Activated naive CD8-positive, alpha-beta T cell treated with anti-CD3 and anti-CD28 coated beads, Interleukin-2, amount 50 U/mL, for 16 hours (primary cell): ENCODE results near the gene BORCS5.

Source experiments
- DNase-seq: peaks from one replicate; pipeline ENCODE4 v3.0.0-alpha.2; 2020; ENCODE audit warnings: low read depth, low spot score

BORCS5 gene

GRCh38 chr12:12432364-12432763 lies 75.5 kb downstream of the BORCS5 start:
- DNase-seq: no peak

- DNase-seq: no peak
These were observed 76.4 kb downstream of the BORCS5 start for GRCh38 chr12:12433203-12433731.

GRCh38 chr12:12436831-12437345 lies 80.0 kb downstream of the BORCS5 start:
- DNase-seq: no peak

GRCh38 chr12:12439636-12440035 lies 82.8 kb downstream of the BORCS5 start:
- no peak for DNase-seq

DNA sequence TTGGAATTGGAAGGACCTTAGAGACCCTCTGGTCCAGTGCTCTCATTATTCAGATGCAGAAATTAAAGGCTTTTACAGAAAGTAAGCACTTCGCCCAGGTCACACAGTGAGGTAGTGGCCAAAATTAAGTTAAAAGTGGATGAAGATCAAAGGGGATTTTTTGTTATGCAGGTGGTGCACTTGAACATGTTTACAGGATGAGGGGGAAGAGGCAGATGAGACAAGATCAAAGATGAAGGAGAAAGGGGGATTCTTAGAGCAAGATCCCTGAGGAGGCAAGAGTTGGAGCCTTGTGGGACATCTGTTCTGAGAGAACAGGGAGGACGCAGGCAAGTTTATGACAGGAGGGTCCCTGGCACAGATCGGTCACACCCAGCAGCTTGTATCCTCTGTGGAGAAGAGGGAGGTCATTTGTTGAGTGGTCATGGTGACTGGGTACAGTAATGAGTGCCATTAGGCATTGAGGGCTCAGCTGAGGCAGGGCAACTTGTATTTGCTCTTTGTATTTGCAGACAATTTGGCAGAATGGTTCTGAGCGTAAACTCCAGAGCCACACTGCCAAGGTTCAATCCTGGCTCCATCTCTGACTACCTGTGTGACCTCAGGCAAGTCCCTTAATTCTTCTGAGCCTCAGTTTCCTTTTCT lies 84.0 kb downstream of the BORCS5 start:
- no peak for DNase-seq

GRCh38 chr12:12441429-12441807 lies 84.5 kb downstream of the BORCS5 start:
- no peak for DNase-seq

DNA sequence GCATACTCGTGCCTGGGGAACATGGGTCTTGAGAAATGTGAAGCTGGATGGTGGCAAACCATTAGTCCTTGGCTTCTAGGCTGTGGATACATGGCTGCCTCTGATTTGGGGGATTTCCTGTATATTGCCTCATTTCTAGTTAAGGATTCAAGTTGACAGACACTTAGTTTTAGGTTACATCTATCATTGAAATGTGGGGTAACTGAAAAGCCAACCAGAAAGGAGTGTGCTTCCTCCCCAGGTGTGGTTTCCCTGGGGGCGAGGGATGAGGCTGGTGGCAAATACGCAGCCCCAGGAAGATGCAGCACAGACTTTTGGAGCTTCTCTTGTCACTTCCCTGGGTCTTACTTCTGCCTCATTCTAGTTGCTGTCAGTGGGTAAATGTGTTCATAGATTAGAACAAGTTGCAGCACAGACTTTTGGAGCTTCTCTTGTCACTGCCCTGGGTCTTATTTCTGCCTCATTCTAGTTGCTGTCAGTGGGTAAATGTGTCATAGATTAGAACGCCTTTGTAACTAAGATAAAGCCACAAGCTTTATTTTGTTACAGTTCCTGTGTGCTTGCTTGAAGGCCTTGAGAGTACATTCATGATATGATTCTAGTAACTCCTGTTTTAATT lies 85.1 kb downstream of the BORCS5 start:
- DNase-seq: no peak

DNA sequence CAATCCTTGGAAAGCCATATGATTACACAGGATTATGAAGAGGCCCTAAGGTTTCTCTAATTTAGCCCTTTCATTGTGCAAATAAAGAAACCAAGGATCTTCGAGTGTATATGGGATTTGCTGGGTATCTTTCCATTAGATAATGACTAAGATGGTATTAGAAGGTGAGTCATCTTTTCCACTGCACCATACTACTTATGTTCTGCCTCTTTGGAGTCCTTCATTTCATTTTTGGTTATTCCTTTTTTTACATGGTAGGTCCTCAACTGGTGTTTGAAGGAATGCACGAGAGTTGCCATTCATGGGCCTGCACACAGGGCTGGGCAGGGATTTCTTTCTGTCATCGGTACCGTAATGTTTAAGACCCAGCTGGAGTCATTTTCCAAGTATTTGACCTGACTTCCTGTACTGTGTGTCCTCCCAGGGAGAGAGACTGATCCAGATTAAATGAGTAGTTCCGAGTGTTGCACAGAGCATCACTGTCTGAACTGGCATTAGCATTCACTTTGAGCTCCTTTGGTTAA lies 85.7 kb downstream of the BORCS5 start:
- DNase-seq: no peak

- DNase-seq: no peak
These were observed 86.6 kb downstream of the BORCS5 start for GRCh38 chr12:12443431-12443878.

- no peak for DNase-seq
These were observed 88.4 kb downstream of the BORCS5 start for GRCh38 chr12:12445165-12445881.

GRCh38 chr12:12445882-12446181 lies 89.0 kb downstream of the BORCS5 start:
- no peak for DNase-seq

DNA sequence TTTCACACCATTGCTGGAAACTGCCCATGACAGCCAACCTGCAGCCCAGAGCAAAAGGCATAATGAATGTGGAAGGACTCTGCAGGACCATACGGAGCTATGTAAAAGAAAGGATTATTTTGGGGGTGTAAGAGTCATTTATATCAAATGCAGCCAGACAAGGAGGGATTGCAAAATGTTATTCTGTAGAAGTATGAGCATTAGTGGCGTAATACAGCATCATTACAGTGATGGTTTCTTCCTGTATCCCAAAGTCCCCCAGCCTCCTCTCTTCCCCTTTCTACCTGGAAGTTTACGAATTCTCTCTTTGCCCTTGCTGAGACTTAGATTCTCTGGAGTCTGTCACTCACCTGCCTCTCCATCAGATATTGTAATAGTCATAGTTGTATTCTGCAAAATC lies 89.9 kb downstream of the BORCS5 start:
- no peak for DNase-seq

DNA sequence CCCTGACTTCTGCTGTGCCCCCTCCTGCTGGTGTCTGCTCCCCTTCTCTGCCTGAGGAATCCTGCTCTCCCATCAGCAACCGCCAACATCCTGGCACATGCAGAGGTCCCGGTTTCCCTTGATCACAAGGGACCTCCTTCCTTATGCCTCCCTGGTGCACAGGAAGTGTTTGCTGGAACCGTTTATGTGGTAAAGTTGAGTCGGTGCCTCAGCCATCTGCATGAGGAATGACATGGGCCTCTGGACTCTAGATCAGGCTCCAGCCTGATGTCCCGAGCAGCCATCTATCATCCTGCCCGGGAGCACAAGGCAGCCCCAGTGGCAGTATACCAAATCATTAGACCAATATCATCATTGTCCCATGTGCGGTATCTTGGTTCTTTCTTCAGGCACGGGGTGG lies 90.4 kb downstream of the BORCS5 start:
- DNase-seq: no peak

GRCh38 chr12:12447837-12448236 lies 91.0 kb downstream of the BORCS5 start:
- DNase-seq: no peak

DNA sequence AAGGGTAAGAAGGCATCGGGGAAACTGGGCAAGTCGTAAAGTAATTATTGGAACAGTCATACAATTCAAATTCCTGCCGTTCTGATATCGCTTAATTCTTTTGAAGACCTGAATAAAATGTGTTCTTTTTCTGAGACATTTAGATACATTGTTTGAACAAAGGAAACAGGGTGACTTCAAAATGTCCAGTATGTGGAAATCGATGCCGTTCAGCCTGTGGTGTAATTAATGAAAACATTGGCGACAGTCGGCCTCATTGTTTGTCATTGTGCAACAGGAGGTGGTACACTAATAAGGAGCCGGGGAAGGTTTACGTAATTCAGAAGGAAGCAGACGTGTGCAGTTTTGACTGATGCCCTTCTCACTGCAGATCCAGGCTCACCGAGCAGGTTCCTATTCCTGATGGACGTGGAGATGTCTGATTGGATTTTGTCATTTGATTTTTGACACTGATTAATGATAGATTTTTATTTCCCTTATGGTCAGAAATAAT lies 92.7 kb downstream of the BORCS5 start:
- no peak for DNase-seq

- no peak for DNase-seq
These were observed 93.2 kb downstream of the BORCS5 start for GRCh38 chr12:12450043-12450471.

DNA sequence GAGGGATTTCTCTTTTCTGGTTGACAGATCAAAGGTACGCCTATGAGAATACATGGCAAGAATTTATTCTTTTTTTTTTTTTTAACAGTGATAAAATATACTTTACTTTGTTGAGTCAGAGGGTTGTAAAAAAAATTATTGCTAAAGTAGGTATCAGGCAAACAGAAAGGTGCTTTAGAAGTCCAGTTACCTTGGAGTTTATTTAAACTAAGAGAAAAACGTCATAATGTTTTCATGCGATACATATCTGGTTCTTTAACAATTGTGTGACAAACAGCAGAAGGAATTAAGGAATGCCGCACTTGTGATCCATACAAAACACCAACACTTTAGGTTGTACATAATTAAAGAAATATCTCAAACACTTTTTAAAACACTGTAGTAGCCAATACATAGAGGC lies 94.2 kb downstream of the BORCS5 start:
- DNase-seq: no peak

DNA sequence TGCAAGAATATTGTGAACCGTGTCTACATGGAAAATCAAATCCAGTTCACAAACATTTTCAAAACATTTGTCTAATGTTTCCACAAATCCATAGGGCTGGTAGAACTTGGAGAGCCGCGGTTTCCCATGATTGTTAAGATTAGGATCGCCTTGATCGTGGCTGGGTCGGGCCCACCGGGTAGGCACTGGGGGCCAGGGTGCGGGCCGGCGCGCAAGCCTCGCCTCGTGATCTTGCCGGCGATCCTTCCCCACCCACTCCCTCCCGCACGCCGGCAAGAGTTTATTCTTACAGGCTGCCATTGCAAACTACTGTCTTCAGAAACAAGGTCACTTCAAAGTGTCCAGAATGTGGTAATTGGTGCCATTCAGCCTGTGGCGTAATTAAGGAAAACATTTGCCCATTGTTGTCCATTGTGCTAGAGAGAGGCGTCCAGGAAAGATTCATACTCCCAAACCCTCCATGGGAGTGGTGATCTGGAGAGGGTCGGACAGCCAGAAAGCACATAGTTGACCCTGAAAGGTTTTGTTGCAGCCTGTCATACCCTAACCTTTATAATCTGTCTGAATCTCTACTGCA lies 95.5 kb downstream of the BORCS5 start:
- no peak for DNase-seq

- no peak for DNase-seq
These were observed 96.8 kb downstream of the BORCS5 start for GRCh38 chr12:12453635-12454034.

GRCh38 chr12:12454315-12454714 lies 97.4 kb downstream of the BORCS5 start:
- DNase-seq: no peak

GRCh38 chr12:12456637-12457036 lies 99.8 kb downstream of the BORCS5 start:
- DNase-seq: no peak
